ENCODE results near the gene EOLA1.
"Not testable (repeated sequence)": the region's sequence is repeated elsewhere in the genome, so short reads cannot be mapped to it uniquely, and the experiment has no call there.

DNA sequence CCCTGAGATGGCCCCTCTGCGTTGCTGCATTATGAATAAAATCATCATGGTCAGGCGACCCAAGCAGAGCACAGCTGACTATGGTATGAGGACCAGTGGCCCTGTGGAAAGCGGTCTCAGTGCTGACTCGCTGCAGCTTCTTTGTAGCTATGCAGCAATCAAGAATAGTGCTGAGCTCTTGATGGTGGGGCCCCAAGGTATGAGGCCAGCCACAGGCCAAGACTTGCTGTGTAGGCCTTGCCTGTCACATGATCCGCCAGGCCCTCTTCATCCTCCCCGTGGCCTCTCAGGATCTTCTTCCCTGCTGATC is 11.1 kb downstream of the EOLA1 start:
- TF ChIP-seq, protein P1, sequence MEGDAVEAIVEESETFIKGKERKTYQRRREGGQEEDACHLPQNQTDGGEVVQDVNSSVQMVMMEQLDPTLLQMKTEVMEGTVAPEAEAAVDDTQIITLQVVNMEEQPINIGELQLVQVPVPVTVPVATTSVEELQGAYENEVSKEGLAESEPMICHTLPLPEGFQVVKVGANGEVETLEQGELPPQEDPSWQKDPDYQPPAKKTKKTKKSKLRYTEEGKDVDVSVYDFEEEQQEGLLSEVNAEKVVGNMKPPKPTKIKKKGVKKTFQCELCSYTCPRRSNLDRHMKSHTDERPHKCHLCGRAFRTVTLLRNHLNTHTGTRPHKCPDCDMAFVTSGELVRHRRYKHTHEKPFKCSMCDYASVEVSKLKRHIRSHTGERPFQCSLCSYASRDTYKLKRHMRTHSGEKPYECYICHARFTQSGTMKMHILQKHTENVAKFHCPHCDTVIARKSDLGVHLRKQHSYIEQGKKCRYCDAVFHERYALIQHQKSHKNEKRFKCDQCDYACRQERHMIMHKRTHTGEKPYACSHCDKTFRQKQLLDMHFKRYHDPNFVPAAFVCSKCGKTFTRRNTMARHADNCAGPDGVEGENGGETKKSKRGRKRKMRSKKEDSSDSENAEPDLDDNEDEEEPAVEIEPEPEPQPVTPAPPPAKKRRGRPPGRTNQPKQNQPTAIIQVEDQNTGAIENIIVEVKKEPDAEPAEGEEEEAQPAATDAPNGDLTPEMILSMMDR (IDR thresholded peaks at IDR 0.05), result not testable (repeated sequence)
- not testable (repeated sequence) for TF ChIP-seq EP300 (IDR thresholded peaks at IDR 0.05); POLR2A (IDR thresholded peaks at IDR 0.05; ENCODE audit: low read depth)
